Measurements from ENCODE around the gene LACRT. TPM values are rescaled to one million over a fixed set of nuclear protein-coding genes. Genes with fewer than 3 reads are reported as not detected.

The LACRT gene
- total and polyA plus RNA-seq, 2 experiments from 2014 or later = not detected

DNA sequence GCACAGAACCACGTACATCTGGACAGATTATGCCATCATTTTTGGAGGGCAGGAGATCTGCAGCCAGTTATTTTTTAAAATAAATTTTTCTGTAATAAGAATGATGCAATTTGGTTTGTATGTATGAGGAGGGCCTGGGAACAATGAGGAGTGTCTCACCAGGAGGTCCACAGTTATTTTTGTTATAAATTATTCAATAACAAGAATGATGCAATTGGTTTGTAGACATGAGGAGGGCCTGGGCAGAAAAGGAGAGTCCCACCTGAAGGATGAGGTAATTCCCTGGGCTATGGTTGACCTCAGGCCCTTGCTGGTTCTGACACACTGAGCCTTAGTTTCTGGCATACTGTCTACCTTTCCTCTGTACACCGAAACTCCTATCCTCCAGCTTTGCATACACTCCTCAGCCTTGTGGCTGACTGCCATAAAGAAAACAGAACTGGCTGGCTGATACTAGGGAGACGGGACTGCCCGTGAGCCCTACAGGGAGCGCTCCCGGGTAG, 22.5 kb upstream of the LACRT start:
- no peaks in the 10 kb centered on the region for H3F3A ChIP-seq (ENCODE audit: insufficient read depth)
- no peak overlapping the region for H3K27ac ChIP-seq
- H3K4me1 ChIP-seq (ENCODE audit: insufficient read depth) = no peaks in the 10 kb centered on the region
- no peaks in the 10 kb centered on the region for H3K79me2 ChIP-seq (ENCODE audit: insufficient read depth)
- H3K9me2 ChIP-seq (ENCODE audit: insufficient read depth) = no peaks in the 10 kb centered on the region
- H3K4me3 ChIP-seq = no peak overlapping the region
- H4K20me1 ChIP-seq (ENCODE audit: insufficient read depth) = no peaks in the 10 kb centered on the region
- H3K27me3 ChIP-seq (replicated peaks; ENCODE audit: insufficient read depth) = peaks cover 36% of the 10 kb centered on the region
- TF ChIP-seq EZH2 (IDR thresholded peaks at IDR 0.05; ENCODE audit: insufficient read depth, poor library complexity, severe bottlenecking) = no peak
- no peak for TF ChIP-seq EZH2phosphoT487 (IDR thresholded peaks at IDR 0.05; ENCODE audit: insufficient read depth, low read depth)
- no peak overlapping the region for H3K4me2 ChIP-seq (ENCODE audit: unreplicated experiment)
- DNase-seq = no peak
- H3K9me3 ChIP-seq (ENCODE audit: low read depth) = no peaks in the 10 kb centered on the region
- no peak overlapping the region for H3K9ac ChIP-seq
- WGBS, 2 experiments (ENCODE audit: low coverage in 1 of 2, low lambda C conversion rate in 2 of 2, missing lambda C conversion rate in 2 of 2) = 11 to 12% methylated on average over 6 of the region's 6 CpGs
- in situ Hi-C loops (cut with MboI) = no loop called here
- no peaks in the 10 kb centered on the region for H3K36me3 ChIP-seq (ENCODE audit: low read depth)
- H2AFZ ChIP-seq = no peak overlapping the region

DNA sequence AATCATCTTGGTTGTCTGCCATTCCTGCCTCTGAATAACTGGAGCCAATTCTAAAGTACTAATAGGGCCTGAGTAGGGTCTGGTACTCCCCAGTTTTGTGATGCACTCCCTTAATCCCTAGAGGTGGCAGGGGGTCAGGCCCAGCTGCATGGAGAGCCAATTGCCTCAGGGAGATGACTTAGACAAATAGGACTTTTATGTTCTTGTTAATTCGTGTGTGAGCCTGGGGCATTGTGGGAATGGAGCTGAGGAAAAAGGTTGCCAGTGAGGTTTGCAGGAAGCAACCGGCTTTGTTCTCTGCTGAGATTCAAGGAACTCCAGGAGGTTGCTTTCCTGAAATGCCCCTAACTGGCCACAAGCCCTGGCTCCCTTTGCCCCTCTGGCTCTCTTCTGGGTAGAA, 20.2 kb upstream of the LACRT start:
- in situ Hi-C loops (cut with MboI) = no loop called here
- H3K27me3 ChIP-seq (replicated peaks; ENCODE audit: insufficient read depth) = peaks cover 45% of the 10 kb centered on the region
- no peak overlapping the region for H3K9ac ChIP-seq
- TF ChIP-seq EZH2 (IDR thresholded peaks at IDR 0.05; ENCODE audit: insufficient read depth, poor library complexity, severe bottlenecking) (no peak), EZH2phosphoT487 (IDR thresholded peaks at IDR 0.05; ENCODE audit: insufficient read depth, low read depth) (no peak)
- no peak overlapping the region for H2AFZ ChIP-seq
- no peak for DNase-seq
- H4K20me1 ChIP-seq (ENCODE audit: insufficient read depth) = no peaks in the 10 kb centered on the region
- no peaks in the 10 kb centered on the region for H3K4me1 ChIP-seq (ENCODE audit: insufficient read depth)
- H3K4me2 ChIP-seq (ENCODE audit: unreplicated experiment) = no peak overlapping the region
- no peak overlapping the region for H3K4me3 ChIP-seq
- no peaks in the 10 kb centered on the region for H3K9me2 ChIP-seq (ENCODE audit: insufficient read depth)
- H3K9me3 ChIP-seq (ENCODE audit: low read depth) = no peaks in the 10 kb centered on the region
- WGBS, 2 experiments (ENCODE audit: low coverage in 1 of 2, low lambda C conversion rate in 2 of 2, missing lambda C conversion rate in 2 of 2) = 36 to 42% methylated on average over 2 of the region's 2 CpGs
- no peaks in the 10 kb centered on the region for H3K36me3 ChIP-seq (ENCODE audit: low read depth)
- H3F3A ChIP-seq (ENCODE audit: insufficient read depth) = no peaks in the 10 kb centered on the region
- no peak overlapping the region for H3K27ac ChIP-seq
- no peaks in the 10 kb centered on the region for H3K79me2 ChIP-seq (ENCODE audit: insufficient read depth)

DNA sequence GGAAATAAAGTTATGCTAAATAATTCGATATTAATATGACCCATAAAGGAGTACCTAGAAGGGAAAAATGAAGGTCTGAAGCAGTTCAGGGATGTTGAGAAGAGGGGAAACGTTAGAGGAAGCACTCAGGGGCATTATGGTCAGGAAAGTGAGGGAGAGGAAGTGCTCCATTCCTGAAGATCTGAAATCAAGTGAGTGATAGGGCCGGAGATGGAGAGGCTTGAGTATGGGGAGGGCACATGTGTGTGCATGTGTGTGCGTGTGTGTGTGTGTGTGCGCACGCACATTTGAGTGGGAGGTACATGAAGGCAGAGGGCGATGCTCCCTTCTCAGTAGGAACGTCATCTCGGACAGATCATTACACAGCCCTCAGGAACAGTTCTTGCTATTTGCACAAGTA, 18.3 kb upstream of the LACRT start:
- Histone ChIP-seq H3K27me3 (replicated peaks; ENCODE audit: insufficient read depth) (peaks cover 49% of the 10 kb centered on the region), H4K20me1 (ENCODE audit: insufficient read depth) (no peaks in the 10 kb centered on the region), H3K4me2 (ENCODE audit: unreplicated experiment) (no peak overlapping the region), H3K4me1 (ENCODE audit: insufficient read depth) (no peaks in the 10 kb centered on the region), H3F3A (ENCODE audit: insufficient read depth) (no peaks in the 10 kb centered on the region), H3K79me2 (ENCODE audit: insufficient read depth) (no peaks in the 10 kb centered on the region), H3K9me3 (ENCODE audit: low read depth) (no peaks in the 10 kb centered on the region), H3K9ac (no peak overlapping the region), H2AFZ (no peak overlapping the region), H3K9me2 (ENCODE audit: insufficient read depth) (no peaks in the 10 kb centered on the region), H3K4me3 (no peak overlapping the region), H3K27ac (no peak overlapping the region), H3K36me3 (ENCODE audit: low read depth) (no peaks in the 10 kb centered on the region)
- no peak for DNase-seq
- 48 to 51% methylated on average over 9 of the region's 9 CpGs for WGBS, 2 experiments (ENCODE audit: low coverage in 1 of 2, low lambda C conversion rate in 2 of 2, missing lambda C conversion rate in 2 of 2)
- no peak for TF ChIP-seq EZH2 (IDR thresholded peaks at IDR 0.05; ENCODE audit: insufficient read depth, poor library complexity, severe bottlenecking)
- TF ChIP-seq EZH2phosphoT487 (IDR thresholded peaks at IDR 0.05; ENCODE audit: insufficient read depth, low read depth) = no peak
- in situ Hi-C loops (cut with MboI) = no loop called here

DNA sequence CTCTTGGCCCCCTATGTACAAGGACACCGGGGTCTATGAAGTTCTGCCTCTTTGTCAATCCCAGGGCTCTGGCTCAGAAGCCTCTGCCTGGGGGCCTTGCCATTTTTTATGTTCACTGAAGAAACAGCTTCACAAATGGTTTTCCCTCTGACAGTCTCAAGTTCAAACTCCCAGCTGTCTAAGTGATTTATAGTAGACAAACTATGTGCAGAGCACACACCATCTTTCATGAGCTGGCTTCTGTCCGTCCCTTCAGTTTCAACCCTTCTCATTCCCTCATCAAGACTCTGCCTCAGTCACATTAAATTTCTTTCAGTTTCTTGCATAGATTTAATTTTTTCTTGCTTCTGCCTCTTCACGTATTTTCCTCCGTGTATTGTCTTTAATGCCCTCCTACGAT, 16.2 kb upstream of the LACRT start:
- Histone ChIP-seq H3K36me3 (ENCODE audit: low read depth) (no peaks in the 10 kb centered on the region), H3K4me1 (ENCODE audit: insufficient read depth) (no peaks in the 10 kb centered on the region), H3F3A (ENCODE audit: insufficient read depth) (no peaks in the 10 kb centered on the region), H3K27me3 (replicated peaks; ENCODE audit: insufficient read depth) (peaks cover 34% of the 10 kb centered on the region), H3K4me2 (ENCODE audit: unreplicated experiment) (no peak overlapping the region), H3K9ac (no peak overlapping the region), H3K9me2 (ENCODE audit: insufficient read depth) (no peaks in the 10 kb centered on the region), H3K79me2 (ENCODE audit: insufficient read depth) (no peaks in the 10 kb centered on the region), H2AFZ (no peak overlapping the region), H3K9me3 (ENCODE audit: low read depth) (no peaks in the 10 kb centered on the region), H4K20me1 (ENCODE audit: insufficient read depth) (no peaks in the 10 kb centered on the region), H3K27ac (no peak overlapping the region), H3K4me3 (no peak overlapping the region)
- TF ChIP-seq EZH2 (IDR thresholded peaks at IDR 0.05; ENCODE audit: insufficient read depth, poor library complexity, severe bottlenecking) = no peak
- TF ChIP-seq EZH2phosphoT487 (IDR thresholded peaks at IDR 0.05; ENCODE audit: insufficient read depth, low read depth) = no peak
- 48 to 55% methylated on average over 5 of the region's 5 CpGs for WGBS, 2 experiments (ENCODE audit: low coverage in 1 of 2, low lambda C conversion rate in 2 of 2, missing lambda C conversion rate in 2 of 2)
- DNase-seq = no peak
- in situ Hi-C loops (cut with MboI) = no loop called here

DNA sequence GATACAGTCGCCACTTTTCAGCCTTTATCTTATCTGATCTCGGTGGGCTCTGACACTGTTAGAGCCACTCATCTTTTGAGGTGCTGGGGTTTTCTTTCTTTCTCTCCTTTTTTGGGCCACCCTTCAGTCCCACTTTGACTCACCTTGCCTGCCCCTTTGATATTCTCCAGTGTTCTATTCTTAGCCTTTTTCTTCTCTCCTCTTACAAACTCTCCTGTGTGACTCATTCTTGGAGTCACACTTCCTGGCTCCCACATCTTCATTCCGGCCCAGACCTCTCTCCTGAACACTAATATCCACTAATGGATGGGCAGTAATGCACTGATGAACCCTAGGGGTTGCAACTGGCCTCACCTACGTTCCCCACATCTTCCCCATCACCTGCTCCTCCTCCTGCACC, 15.7 kb upstream of the LACRT start:
- Histone ChIP-seq H3K4me2 (ENCODE audit: unreplicated experiment) (no peak overlapping the region), H2AFZ (no peak overlapping the region), H3K79me2 (ENCODE audit: insufficient read depth) (no peaks in the 10 kb centered on the region), H3K36me3 (ENCODE audit: low read depth) (no peaks in the 10 kb centered on the region), H3K27me3 (replicated peaks; ENCODE audit: insufficient read depth) (peaks cover 34% of the 10 kb centered on the region), H3K27ac (no peak overlapping the region), H3K4me3 (no peak overlapping the region), H3K9ac (no peak overlapping the region), H3F3A (ENCODE audit: insufficient read depth) (no peaks in the 10 kb centered on the region), H3K9me2 (ENCODE audit: insufficient read depth) (no peaks in the 10 kb centered on the region), H3K9me3 (ENCODE audit: low read depth) (no peaks in the 10 kb centered on the region), H3K4me1 (ENCODE audit: insufficient read depth) (no peaks in the 10 kb centered on the region), H4K20me1 (ENCODE audit: insufficient read depth) (no peaks in the 10 kb centered on the region)
- in situ Hi-C loops (cut with MboI) = no loop called here
- WGBS, 2 experiments (ENCODE audit: low coverage in 1 of 2, low lambda C conversion rate in 2 of 2, missing lambda C conversion rate in 2 of 2) = 26 to 39% methylated on average over 4 of the region's 4 CpGs
- peak; percentile 40 for DNase-seq
- no peak for TF ChIP-seq EZH2phosphoT487 (IDR thresholded peaks at IDR 0.05; ENCODE audit: insufficient read depth, low read depth)
- no peak for TF ChIP-seq EZH2 (IDR thresholded peaks at IDR 0.05; ENCODE audit: insufficient read depth, poor library complexity, severe bottlenecking)
